ENCODE data around the gene MYH14. TPM values are rescaled to one million over a fixed set of nuclear protein-coding genes. Genes with fewer than 3 reads are reported as not detected.

Gene MYH14
- total RNA-seq, 2 experiments from 2014 or later = not detected

DNA sequence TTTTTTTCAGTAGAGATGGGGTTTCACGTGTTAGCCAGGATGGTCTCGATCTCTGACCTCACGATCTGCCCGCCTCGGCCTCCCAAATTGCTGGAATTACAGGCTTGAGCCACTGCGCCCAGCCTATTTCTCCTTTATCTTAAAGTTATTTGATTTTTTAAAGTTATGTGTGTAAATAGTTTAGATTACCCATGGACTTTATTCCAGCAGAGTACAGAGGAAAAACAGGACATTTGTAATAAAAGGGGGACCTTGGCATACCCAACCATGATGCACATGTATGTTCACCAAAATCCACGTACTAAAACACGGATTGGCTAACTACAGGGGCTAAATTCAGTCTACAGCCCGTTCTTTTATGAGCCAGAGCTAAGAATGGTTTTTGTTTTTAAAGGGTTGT, 26.6 kb upstream of the MYH14 start:
- no peak overlapping the region for H3K27ac Mint-ChIP-seq
- no peak for ATAC-seq
- no peaks in the 10 kb centered on the region for H3K9me3 Mint-ChIP-seq (ENCODE audit: low read depth)

DNA sequence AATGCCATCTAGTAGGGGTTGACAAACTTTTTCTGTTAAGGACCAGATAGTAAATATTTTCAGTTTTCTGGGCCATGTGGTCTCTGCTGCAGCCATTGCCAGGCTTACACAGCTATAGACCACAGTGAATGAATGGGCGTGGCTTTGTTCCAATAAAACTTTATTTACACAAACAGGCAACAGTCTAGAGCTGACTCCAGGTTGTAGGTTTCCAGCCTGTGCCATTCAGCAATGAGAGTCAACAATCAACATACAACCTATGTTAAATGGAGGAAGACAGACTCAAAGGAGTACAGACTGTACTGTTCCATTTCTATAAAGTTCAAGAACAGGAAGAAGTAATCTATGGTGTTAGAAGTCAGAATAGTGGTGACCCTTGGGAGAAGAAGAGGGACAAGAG, 25.1 kb upstream of the MYH14 start:
- ATAC-seq (no peak), DNase-seq (no peak)
- POLR2A ChIA-PET = no interaction called here
- Mint-ChIP-seq H3K27ac (no peak overlapping the region), H3K4me1 (no peaks in the 10 kb centered on the region), H3K9me3 (ENCODE audit: low read depth) (no peaks in the 10 kb centered on the region), H3K27me3 (peaks cover 17% of the 10 kb centered on the region), H3K36me3 (ENCODE audit: low read depth) (no peaks in the 10 kb centered on the region), H3K4me3 (no peak overlapping the region)
- intact Hi-C loops (cut with DNase I, micrococcal nuclease) = no loop called here
- CTCF ChIA-PET = no interaction called here

More for the DNA sequence above, 26.6 kb upstream of the MYH14 start:
- H3K4me3 Mint-ChIP-seq = no peak overlapping the region
- H3K36me3 Mint-ChIP-seq (ENCODE audit: low read depth) = no peaks in the 10 kb centered on the region
- intact Hi-C loops (cut with DNase I, micrococcal nuclease) = no loop called here
- no peaks in the 10 kb centered on the region for H3K4me1 Mint-ChIP-seq
- CTCF ChIA-PET = interaction anchor here (0.6 kb wide), 1 partner anchor 32 kb away, joined by 4 read pairs; no protein-coding TSS in a partner anchor
- POLR2A ChIA-PET = no interaction called here
- H3K27me3 Mint-ChIP-seq = peaks cover 21% of the 10 kb centered on the region
- DNase-seq = no peak

DNA sequence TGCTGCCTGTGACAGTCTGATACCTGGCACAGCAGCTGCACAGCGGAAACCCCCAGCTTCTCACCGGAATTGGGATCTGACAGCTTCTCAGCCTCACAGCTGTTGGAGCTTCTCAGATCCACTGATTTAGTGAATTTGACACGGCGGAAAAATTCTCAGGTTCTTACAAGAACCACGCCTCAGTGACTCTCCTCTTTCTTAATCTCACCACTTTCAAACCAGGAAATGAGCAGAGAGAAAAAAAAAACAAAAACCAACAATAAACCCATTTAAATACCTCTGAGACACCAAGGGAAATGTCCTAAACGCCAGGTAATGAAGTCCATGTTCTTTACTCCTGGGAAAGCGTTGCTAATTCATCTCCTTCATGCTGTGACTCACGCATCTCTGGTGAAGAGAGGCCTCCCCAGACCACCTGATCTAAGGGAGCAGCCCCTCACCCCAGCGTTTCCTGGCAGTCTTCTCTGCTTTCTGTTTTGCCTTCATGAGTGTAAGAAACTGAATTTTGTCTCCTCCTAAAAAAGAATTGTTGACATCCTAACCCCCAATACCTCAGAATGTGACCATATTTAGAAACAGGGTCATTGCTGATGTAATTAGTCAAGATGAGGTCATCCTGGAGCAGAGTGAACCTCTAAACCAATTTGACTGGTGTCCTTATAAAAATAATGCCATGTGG, 24.4 kb upstream of the MYH14 start:
- ChIA-PET POLR2A (no interaction called here), CTCF (no interaction called here)
- Mint-ChIP-seq H3K4me3 (no peak overlapping the region), H3K4me1 (no peaks in the 10 kb centered on the region), H3K27me3 (peaks cover 15% of the 10 kb centered on the region), H3K27ac (no peak overlapping the region), H3K9me3 (ENCODE audit: low read depth) (no peaks in the 10 kb centered on the region), H3K36me3 (ENCODE audit: low read depth) (no peaks in the 10 kb centered on the region)
- no peak for DNase-seq
- intact Hi-C loops (cut with DNase I, micrococcal nuclease) = no loop called here
- ATAC-seq = no peak

DNA sequence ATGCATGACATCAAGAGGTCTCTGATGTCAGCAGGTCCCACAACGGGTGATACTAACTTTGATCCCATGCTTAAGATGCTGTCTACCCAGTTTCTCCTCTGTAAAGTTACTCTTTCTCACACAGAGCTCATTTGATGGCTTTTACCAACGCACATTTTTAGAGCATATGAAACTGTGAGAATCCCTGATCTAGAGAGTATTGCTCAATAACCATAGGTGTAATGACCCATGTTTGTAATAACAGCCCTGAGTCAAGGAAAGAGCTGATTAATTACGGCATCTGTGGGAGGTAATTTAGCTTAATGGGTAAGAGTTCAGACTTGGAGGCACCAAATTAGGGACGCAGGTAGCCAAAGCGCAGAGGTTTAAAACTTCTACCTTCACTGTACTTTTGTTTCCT, 22.3 kb upstream of the MYH14 start:
- DNase-seq (no peak), ATAC-seq (no peak)
- CTCF ChIA-PET = no interaction called here
- H3K27me3 Mint-ChIP-seq = peaks cover 10% of the 10 kb centered on the region
- no peaks in the 10 kb centered on the region for H3K4me1 Mint-ChIP-seq
- no peaks in the 10 kb centered on the region for H3K9me3 Mint-ChIP-seq (ENCODE audit: low read depth)
- POLR2A ChIA-PET = no interaction called here
- intact Hi-C loops (cut with DNase I, micrococcal nuclease) = no loop called here
- H3K36me3 Mint-ChIP-seq (ENCODE audit: low read depth) = no peaks in the 10 kb centered on the region
- H3K27ac Mint-ChIP-seq = no peak overlapping the region
- no peak overlapping the region for H3K4me3 Mint-ChIP-seq

DNA sequence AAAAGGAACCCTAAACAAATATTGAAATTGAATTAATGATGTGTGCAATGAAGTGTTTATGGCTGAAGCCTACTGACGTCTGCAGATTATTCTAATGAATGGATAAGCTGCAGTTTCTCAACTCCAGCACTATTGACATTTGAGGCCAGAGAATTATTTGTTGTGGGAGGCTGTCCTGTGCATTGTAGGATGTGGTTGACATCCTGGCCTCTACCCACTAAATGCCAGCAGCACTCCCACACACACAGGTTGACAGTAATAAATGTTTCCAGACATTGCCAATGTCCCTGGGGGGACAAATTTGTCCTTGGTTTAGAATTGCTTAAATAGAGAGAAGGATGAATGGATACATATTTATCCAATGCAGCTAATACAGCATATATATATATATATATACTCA, 19.2 kb upstream of the MYH14 start:
- ATAC-seq (no peak), DNase-seq (no peak)
- H3K27ac Mint-ChIP-seq = no peak overlapping the region
- H3K27me3 Mint-ChIP-seq = peaks cover 11% of the 10 kb centered on the region
- no peaks in the 10 kb centered on the region for H3K36me3 Mint-ChIP-seq (ENCODE audit: low read depth)
- H3K4me1 Mint-ChIP-seq = no peaks in the 10 kb centered on the region
- no peak overlapping the region for H3K4me3 Mint-ChIP-seq
- intact Hi-C loops (cut with DNase I, micrococcal nuclease) = no loop called here
- no peaks in the 10 kb centered on the region for H3K9me3 Mint-ChIP-seq (ENCODE audit: low read depth)
- CTCF ChIA-PET = no interaction called here
- POLR2A ChIA-PET = no interaction called here

DNA sequence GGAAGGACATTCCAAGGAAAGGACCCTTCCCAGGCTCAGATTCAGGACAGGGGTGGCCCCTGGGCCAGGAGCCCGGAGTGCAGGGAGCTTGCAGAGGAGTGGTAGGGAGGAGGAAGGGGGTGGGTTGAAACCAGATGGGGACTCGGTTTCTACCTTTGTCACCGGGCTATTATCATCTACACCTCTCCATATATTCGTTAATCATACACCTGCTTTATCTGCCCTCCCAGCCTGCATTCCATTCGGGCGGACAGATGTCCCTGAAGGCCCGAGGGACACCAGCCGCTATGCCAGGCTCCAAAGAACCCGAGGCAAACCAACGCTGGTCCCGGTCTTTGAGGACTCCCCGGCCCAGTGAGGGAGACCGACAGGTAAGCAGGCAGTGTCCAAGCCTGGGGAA, 15.5 kb upstream of the MYH14 start:
- peaks cover 3% of the 10 kb centered on the region for H3K9me3 Mint-ChIP-seq (ENCODE audit: low read depth)
- no peak overlapping the region for H3K27ac Mint-ChIP-seq
- ChIA-PET CTCF (interaction anchor here (0.7 kb wide), 1 partner anchor 52 kb away, joined by 4 read pairs; no protein-coding TSS in a partner anchor), POLR2A (no interaction called here)
- DNase-seq (no peak), ATAC-seq (no peak)
- H3K4me1 Mint-ChIP-seq = no peaks in the 10 kb centered on the region
- H3K36me3 Mint-ChIP-seq (ENCODE audit: low read depth) = no peaks in the 10 kb centered on the region
- H3K27me3 Mint-ChIP-seq = peaks cover 14% of the 10 kb centered on the region
- intact Hi-C loops (cut with DNase I, micrococcal nuclease) = no loop called here
- H3K4me3 Mint-ChIP-seq = no peak overlapping the region

DNA sequence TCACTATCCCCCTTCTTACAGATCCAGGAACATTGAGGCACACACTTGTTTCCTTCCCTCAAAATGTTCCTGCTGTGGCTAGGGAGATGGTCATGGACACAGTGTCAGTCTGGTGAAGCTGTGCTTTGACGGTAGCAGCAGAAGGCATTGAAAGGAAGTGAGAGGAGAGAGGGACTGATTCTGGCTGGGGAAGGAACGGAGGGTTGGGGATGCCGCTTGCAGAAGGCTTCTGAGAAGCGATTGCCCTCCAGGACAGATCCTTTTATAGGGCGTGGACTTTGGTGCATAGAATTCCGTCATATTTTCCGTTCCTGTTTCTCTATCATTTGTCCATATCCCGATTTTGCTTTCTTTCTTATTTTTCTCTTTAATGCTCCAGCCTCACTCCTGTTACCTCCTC, 14.1 kb upstream of the MYH14 start:
- DNase-seq = no peak
- Mint-ChIP-seq H3K36me3 (ENCODE audit: low read depth) (no peaks in the 10 kb centered on the region), H3K27me3 (peaks cover 19% of the 10 kb centered on the region), H3K9me3 (ENCODE audit: low read depth) (peaks cover 3% of the 10 kb centered on the region), H3K4me1 (no peaks in the 10 kb centered on the region), H3K4me3 (no peak overlapping the region), H3K27ac (no peak overlapping the region)
- intact Hi-C loops (cut with DNase I, micrococcal nuclease) = no loop called here
- POLR2A ChIA-PET = no interaction called here
- no peak for ATAC-seq
- CTCF ChIA-PET = no interaction called here

DNA sequence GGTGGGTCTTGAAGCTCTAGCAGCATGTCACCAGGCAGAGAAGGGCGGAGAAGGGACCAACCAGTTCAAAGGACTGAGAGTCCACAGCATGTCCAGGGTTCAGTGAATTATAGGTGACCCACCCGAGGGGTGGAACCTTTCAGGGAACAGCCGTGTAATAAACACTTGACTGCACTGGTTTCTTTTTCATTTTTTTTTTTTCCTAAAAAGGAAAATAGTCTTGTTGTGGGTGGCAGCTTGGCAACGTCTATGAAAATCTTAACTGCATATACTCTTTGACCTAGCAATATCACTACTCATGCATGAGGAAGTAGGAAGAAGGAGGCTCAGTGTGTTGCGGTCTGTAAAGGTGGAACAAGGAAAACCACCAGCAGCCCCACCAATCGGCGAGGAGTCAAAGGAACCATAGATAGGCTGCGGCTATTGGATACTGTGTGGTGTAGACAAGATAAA, 13.0 kb upstream of the MYH14 start:
- no peak overlapping the region for H3K4me3 Mint-ChIP-seq
- H3K27ac Mint-ChIP-seq = no peak overlapping the region
- no peak for DNase-seq
- H3K36me3 Mint-ChIP-seq (ENCODE audit: low read depth) = no peaks in the 10 kb centered on the region
- ATAC-seq = no peak
- peaks cover 21% of the 10 kb centered on the region for H3K27me3 Mint-ChIP-seq
- H3K4me1 Mint-ChIP-seq = no peaks in the 10 kb centered on the region
- peaks cover 3% of the 10 kb centered on the region for H3K9me3 Mint-ChIP-seq (ENCODE audit: low read depth)
- POLR2A ChIA-PET = no interaction called here
- CTCF ChIA-PET = no interaction called here
- intact Hi-C loops (cut with DNase I, micrococcal nuclease) = no loop called here

DNA sequence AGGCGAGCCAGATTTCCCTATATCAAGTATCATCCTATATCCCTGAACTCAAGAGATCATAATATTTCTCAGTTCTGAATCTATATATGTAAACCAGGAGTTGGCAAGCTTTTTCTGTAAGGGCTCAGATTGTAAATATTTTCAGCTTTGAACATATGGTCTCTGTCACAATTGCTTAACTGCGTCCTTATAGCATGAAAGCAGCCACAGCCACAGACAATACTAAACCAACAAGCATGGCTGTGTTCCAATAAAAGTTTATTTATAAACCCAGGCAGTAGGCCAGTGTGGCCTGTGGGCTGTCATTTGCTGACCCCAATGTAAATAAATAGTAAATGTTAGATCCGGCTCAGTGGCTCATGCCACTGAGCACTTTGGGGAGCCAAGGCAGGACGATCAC, 12.2 kb upstream of the MYH14 start:
- Mint-ChIP-seq H3K27ac (no peak overlapping the region), H3K36me3 (ENCODE audit: low read depth) (no peaks in the 10 kb centered on the region), H3K4me3 (no peak overlapping the region), H3K9me3 (ENCODE audit: low read depth) (peaks cover 3% of the 10 kb centered on the region), H3K4me1 (no peaks in the 10 kb centered on the region), H3K27me3 (peaks cover 26% of the 10 kb centered on the region)
- CTCF ChIA-PET = interaction anchor here (1.5 kb wide), 1 partner anchor 9 kb away, joined by 3 read pairs; no protein-coding TSS in a partner anchor
- ATAC-seq (no peak), DNase-seq (no peak)
- POLR2A ChIA-PET = no interaction called here
- intact Hi-C loops (cut with DNase I, micrococcal nuclease) = no loop called here

DNA sequence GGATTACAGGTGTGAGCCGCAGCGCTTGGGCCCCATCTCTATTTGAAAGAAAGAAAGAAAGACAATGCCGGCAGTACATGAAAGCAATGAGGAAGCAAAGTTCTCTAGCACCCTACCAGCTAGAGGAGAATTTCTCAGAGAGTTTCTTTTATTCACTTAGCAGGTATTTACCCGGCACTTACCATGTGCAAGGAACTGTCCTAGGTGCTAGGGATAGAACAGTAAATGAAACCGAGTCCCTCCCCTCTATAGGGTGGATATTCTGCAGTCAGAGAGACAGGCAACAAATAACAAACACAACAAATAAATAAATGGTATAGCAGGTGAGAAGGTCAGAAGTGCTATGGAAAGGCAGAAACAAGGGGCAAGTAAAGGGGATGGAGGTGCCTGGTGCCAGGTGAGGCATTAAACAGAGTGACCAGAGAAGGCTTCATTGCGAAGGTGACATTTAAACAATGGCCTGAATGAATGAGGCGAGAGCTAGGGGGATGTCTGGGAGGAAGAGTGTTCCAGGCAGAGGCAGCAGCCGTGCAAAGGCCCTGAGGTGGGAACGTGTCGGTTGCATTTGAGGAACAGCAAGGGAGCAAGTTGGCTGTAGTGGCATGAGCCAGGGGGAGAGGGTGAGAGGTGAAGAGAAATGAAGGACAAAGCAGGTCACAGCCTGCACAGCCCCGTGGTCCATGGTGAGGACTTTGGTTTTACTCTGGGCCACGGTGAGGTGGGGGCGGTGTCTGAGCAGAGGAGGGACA, 10.8 kb upstream of the MYH14 start:
- DNase-seq = no peak
- no peak for ATAC-seq
- no peaks in the 10 kb centered on the region for H3K4me1 Mint-ChIP-seq
- no peak overlapping the region for H3K27ac Mint-ChIP-seq
- H3K27me3 Mint-ChIP-seq = peaks cover 36% of the 10 kb centered on the region
- CTCF ChIA-PET = interaction anchor here (0.6 to 1.5 kb wide), 2 partner anchors 10 to 328 kb away, joined by 3 read pairs; no protein-coding TSS in a partner anchor
- peaks cover 3% of the 10 kb centered on the region for H3K9me3 Mint-ChIP-seq (ENCODE audit: low read depth)
- intact Hi-C loops (cut with DNase I, micrococcal nuclease) = no loop called here
- no peak overlapping the region for H3K4me3 Mint-ChIP-seq
- H3K36me3 Mint-ChIP-seq (ENCODE audit: low read depth) = no peaks in the 10 kb centered on the region
- POLR2A ChIA-PET = interaction anchor here (0.6 to 0.7 kb wide), 3 partner anchors 57 to 441 kb away, joined by 3 to 8 read pairs (median 4); no protein-coding TSS in a partner anchor

DNA sequence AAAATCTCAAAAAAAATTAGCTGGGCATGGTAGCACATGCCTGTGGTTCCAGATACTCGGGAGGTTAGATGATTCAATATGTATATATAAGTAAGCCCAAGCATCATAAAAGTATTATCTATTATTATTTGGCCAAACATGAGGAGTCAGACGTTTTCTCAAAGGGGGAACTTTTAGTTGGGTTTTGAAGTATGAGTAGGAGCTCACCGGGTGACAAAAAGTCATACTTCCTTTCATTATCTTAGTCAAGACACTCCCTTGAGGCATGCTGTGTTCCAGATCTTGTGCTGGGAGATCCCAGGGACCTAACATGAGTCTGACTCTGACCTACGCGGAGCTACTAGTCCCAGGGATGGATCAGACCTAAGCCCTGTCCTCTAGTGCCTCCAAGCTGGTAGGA, 8.2 kb upstream of the MYH14 start:
- H3K4me3 Mint-ChIP-seq = no peak overlapping the region
- H3K9me3 Mint-ChIP-seq (ENCODE audit: low read depth) = peaks cover under 1% of the 10 kb centered on the region
- CTCF ChIA-PET = interaction anchor here (0.9 kb wide), 1 partner anchor 361 kb away, joined by 4 read pairs; no protein-coding TSS in a partner anchor
- H3K27me3 Mint-ChIP-seq = peaks cover 40% of the 10 kb centered on the region
- H3K27ac Mint-ChIP-seq = no peak overlapping the region
- no peaks in the 10 kb centered on the region for H3K4me1 Mint-ChIP-seq
- DNase-seq (no peak), ATAC-seq (no peak)
- POLR2A ChIA-PET = interaction anchor here (0.6 kb wide), 1 partner anchor 12 kb away, joined by 4 read pairs; no protein-coding TSS in a partner anchor
- H3K36me3 Mint-ChIP-seq (ENCODE audit: low read depth) = no peaks in the 10 kb centered on the region
- intact Hi-C loops (cut with DNase I, micrococcal nuclease) = no loop called here

DNA sequence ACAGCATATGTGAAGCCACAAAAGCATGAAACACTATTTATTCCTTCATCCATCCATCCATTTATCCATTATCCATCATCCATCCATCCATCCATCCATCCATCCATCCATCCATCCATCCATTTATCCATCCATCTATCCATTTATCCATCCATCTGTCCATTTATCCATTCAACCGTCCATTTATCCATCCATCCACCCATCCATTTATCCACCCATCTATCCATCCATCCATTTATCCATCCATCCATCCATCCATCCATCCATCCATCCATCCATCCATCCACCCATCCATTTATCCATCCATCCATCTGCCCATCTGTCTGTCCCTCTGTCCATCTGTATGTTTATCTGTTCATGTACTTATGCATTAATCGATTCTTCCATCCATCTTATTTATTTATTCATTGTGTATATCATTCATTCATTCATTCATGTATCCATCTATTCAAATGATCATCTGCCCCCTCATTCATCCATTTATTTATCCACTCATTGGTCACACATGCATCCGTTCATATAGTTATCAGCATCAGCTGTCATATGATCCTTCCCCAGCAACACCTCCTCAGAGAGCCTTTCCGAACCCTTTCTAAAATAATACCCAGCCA, 7.0 kb upstream of the MYH14 start:
- Mint-ChIP-seq H3K4me3 (no peak overlapping the region), H3K27ac (no peak overlapping the region), H3K27me3 (peaks cover 41% of the 10 kb centered on the region), H3K9me3 (ENCODE audit: low read depth) (no peaks in the 10 kb centered on the region), H3K36me3 (ENCODE audit: low read depth) (no peaks in the 10 kb centered on the region), H3K4me1 (no peaks in the 10 kb centered on the region)
- ATAC-seq (no peak), DNase-seq (no peak)
- CTCF ChIA-PET = no interaction called here
- intact Hi-C loops (cut with DNase I, micrococcal nuclease) = no loop called here
- POLR2A ChIA-PET = no interaction called here
